ENCODE data around the gene PLXDC2. TPM values are rescaled to one million over a fixed set of nuclear protein-coding genes. Genes with fewer than 3 reads are reported as not detected.

The PLXDC2 gene
- total RNA-seq, 1 experiment from 2014 or later = 2.8 TPM

DNA sequence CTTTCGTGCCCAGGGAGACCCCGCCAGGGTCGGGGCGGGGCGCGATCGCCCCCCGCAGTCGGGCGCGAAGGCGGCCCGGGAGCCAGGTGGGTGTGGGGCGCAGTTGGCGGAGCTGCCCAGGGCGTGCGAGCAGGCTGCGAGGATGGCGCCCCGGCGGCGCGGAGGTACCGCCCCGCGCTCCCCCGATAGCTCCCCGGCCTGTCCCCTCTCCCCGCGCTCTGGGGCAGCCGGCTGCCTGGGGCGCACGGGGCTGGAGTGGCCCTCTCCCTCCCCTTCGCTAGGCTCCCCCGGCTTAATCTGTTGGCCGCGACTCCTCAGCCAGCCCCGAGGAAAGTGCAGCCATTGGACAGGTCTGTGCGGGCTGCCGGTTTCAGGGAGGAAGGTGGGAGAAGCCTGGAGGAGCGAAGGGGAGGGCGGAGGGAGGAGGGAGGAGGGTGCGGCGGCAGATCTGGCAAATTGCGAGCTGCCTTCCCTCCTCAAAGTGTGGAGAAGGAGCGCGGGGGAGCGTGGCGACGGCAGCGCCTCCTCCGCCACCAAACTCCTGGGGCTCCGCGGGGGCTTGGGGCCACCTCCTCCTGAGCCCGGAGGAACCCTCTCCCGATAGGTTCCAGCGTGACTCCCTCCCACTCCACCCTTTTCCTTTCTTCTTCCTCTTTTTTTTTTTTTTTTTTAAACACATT, 361 bp upstream of the PLXDC2 start:
- peak; percentile 33 for DNase-seq (ENCODE audit: low read depth)

GRCh38 chr10:19817231-19817933, 1.1 kb downstream of the PLXDC2 start:
- peak; percentile 3 for DNase-seq (ENCODE audit: low read depth)

- no peak for DNase-seq (ENCODE audit: low read depth)
Observed at GRCh38 chr10:19818876-19819275, 2.6 kb downstream of the PLXDC2 start.

DNA sequence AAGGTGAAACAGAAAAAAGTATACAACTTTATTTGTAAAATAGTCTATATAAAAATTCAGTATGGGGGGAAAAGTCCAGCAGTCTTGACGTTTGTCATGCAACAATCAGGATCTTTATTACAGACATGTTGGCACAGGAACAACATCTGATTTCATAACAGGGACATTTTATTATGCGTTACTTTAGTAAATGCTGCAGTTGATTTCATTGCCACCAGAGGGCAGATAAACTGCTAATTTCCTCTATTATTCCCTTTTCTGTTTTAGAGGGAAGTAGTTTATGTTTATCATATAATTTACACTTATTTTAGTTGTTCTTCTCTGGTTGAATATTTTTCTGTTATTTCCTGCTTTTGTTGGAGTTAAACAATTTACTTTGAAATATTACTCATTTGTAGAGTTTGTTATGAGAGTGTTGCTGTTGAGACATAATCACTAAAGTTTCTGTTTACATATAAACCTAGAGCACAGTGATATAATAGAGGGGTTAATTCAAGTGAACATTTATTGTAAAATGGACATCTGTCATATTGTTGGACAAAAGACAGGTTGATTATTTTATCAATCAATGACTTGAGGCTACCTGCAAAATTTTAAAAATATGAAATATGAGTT, 3.3 kb downstream of the PLXDC2 start:
- peak; percentile 31 for DNase-seq (ENCODE audit: low read depth)

DNA sequence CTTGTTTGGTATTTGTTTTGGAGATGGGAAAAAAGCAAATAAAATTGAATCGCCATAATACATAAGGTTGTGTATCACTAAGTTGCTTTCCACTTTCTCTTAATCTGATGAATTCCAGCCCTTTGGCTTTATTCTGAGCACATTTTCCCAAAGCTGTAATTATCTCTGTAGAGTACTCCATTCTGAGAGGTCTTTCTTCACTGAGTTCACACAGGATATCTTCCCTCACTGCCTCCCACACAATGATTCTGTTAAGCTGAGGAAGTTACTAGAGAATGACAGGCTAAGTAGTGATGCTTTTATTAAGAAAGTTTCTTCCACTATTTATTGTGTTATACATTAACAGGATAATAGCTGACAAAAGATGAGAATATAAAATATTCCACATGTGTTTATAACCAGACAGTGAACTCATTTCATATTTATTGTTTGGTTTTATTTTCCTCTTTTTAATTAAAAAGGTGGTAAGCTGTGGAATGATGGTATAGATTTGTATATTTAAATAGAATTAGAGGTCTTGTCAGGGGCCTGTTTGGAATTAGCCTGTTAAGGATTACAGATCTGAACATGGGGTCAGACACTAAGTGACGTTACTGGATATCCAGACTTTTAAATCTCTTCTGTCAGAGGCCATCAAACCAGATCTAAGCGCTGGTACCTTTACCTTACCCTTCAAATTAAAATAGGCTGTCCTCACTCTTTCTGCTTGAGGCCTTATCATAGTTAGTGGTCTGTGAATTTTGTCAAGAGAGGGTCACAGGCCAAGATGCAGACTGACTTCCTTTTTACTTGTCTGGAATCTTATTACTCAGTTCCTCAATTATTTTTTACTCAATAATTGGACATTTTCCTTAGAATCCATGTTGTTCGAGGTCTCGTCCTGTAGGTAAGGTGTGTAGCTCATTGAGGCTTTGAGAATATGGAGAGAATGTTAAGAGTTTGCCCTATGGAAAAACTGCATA, 8.4 kb downstream of the PLXDC2 start:
- DNase-seq (ENCODE audit: low read depth) = no peak

GRCh38 chr10:19825700-19826099, 9.5 kb downstream of the PLXDC2 start:
- no peak for DNase-seq (ENCODE audit: low read depth)

GRCh38 chr10:19826712-19827111, 10.5 kb downstream of the PLXDC2 start:
- DNase-seq (ENCODE audit: low read depth) = no peak

DNA sequence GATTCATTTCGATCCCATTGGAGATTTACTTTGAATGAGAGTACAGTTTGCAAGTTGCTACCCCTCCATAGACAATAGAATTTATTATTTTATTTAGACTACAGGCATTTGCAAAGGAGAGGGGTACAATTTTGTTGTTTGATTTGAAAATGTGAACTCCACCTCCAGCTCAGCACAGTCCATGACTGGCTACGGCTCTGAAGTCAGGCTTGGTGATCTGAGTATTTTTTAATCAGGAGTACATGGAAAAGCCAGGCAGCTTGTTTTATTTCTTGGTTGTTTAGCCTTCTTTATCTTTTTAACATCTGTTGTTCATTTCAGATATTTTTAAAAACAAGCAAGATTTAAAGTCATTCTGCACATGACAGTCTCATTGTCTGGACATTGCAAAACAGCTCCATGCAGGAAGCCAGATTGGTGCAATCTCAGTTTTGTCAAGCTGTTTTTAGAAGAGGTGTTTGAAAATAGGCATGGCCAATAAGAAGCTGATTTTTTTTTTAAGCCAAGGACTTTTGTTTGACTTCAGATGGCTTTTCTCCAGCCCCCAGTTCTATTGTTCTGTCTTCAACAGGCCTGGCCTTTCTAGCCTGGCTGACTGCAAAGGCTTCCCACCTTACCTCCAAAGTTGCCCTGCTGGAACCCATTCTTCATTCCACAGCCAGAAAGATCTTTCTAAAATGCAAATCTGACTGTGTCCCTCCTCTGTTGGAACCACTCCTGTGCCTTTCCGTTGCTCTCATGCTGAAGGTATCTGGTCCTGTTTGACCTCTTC, 12.2 kb downstream of the PLXDC2 start:
- DNase-seq (ENCODE audit: low read depth) = no peak

- no peak for DNase-seq (ENCODE audit: low read depth)
Observed at GRCh38 chr10:19832699-19833098, 16.5 kb downstream of the PLXDC2 start.

DNA sequence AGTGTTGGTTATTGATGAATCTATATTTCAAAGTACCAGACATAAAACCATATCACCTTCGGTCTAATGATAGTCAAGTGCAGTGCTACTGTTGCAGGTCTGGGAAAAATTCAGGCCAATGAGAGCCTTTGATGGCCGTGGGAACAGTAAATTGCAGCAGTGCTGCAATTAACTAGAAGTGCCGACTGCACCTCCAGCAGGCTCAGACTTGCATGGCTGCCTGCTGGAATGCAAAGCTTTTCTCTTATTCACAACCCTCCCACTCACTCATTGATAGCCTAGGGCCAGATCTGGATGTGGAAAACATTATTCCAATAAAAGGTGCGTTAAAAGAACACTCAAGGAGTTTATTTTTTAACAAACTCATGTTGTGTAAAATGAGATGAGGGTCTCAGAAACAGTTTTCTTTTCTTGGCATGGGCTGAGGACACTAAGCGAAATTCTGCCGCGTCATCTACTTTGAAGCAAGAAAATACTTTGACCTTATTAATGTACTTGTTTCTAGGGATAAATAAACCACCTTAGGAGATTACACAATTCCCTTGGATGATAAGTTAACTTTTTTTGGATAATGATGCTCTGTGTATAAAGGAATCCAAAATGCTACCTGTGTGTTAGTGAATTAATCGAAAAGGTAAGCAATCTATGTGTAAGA, 17.1 kb downstream of the PLXDC2 start:
- DNase-seq (ENCODE audit: low read depth) = no peak

GRCh38 chr10:19835952-19836351, 19.7 kb downstream of the PLXDC2 start:
- no peak for DNase-seq (ENCODE audit: low read depth)

DNA sequence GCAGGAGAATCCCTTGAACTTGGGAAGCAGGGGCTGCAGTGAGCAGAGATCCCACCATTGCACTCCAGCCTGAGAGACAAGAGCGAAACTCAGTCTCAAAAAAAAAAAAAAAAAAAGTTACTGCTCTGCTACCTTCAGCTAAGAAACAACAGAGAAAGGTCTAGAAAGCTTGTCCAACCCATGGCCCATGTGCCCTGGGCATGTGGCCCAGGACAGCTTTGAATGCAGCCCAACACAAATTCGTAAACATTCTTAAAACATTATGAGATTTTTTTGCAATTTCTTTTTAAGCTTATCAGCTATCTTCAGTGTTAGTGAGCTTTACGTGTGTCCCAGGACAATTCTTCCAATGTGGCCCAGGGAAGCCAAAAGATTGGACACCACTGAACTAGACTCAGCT, 22.9 kb downstream of the PLXDC2 start:
- no peak for DNase-seq (ENCODE audit: low read depth)

DNA sequence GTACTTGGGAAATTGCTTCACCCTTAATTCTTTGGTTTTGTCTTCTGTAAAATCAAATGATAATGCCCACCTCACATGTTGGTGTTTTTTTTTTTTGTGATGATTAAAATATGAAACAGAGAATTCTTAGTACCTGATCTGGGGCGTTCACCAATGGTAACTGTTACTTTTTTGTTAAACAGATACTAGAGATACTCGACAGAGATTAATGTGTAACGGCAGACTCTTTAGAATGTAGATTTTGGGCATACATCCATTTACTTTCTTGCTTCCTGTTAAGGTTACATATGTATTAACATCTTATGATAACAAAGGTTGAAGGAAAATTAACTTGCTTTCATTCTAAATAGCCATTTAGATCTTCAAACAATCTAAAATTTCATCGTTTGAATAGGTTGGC, 23.3 kb downstream of the PLXDC2 start:
- DNase-seq (ENCODE audit: low read depth) = no peak

GRCh38 chr10:19840776-19841175, 24.5 kb downstream of the PLXDC2 start:
- no peak for DNase-seq (ENCODE audit: low read depth)

- no peak for DNase-seq (ENCODE audit: low read depth)
Observed at GRCh38 chr10:19843487-19843886, 27.3 kb downstream of the PLXDC2 start.

DNA sequence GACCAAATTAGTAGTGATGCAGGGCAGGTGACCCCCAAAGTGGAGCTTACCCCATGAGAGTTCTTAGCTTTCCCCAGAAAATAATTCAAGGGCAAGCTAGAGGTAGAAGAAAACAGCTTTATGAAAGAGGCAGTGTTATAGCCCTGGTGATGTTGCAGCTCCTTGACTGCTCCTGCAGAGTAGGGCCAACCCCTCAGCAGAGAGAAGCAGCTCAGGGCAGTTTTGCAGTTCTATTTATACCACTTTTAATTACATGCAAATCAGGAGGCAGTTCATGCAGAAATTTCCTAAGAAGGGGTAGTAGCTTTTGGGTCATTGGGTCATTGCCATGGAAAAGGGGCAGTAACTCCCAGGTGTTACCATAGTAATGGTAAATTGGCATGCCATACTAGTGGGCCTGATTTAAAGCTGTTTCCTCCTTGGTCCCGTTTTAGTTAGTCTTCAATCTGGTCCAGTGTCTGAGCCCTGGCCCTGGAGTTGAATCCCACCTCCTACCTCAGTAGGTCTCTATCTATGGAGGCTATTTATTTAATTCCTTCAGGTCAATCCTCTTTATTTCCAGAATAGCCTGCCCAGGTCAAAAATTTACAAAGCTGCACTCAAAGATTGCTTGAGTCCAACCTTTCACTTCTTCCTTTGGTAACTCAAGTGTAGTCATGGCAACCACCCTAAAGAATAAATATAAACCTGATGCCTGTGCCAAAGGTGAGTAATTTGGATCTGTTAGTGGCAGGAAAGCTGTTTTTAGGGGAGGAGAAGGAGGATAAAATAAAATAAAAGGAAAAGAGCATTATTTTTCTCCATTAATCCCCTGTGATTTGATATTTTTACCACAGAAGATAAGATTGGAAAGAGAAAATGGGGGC, 29.5 kb downstream of the PLXDC2 start:
- DNase-seq (ENCODE audit: low read depth) = peak; percentile 20

DNA sequence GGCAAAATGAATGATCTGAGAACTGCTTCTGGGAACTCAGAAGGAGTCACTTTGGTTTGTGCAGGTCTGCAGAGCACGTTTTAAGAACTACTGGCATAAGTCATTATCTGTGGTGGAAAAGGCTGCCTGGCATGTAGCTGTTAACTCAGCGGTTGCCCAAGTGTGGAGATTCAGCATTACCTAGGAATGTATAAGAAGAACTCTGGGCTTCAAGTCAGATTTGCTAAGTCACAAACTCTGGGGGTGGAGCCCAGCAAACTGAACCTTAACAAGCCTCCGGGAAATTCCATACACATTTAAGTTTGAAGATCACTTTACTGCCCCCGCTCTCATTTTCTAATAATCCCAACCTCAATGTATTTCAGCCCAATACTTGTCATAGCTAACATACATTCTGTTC, 31.1 kb downstream of the PLXDC2 start:
- peak; percentile 30 for DNase-seq (ENCODE audit: low read depth)

GRCh38 chr10:19848226-19848985, 32.2 kb downstream of the PLXDC2 start:
- no peak for DNase-seq (ENCODE audit: low read depth)

DNA sequence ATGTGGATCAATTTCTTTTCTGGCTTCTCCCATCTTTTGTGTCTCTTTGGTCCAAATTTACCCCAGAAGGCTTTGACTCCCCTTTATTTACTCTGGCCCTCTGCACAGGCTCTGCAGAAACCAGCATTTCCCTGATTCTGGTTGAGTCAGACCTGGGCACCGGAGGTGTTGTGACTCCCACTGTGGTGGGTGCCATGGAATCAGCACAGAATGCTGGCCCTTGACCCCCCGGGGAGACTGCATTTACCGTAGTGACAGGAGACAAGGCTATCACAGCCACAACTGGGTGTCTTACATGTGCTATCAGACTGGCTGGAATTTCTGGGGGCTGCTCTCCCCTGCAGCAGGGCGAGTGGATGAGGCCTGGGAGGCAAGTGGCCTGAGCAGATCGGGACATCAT, 37.6 kb downstream of the PLXDC2 start:
- peak; percentile 3 for DNase-seq (ENCODE audit: low read depth)
